ENCODE results near the gene SERPINA9.

GRCh38 chr14:94461526-94462218, 14.3 kb downstream of the SERPINA9 start:
- TF ChIP-seq MAX (IDR thresholded peaks at IDR 0.05) = no peak
- no peak for TF ChIP-seq NFIC (IDR thresholded peaks at IDR 0.05)
- TF ChIP-seq CEBPB (IDR thresholded peaks at IDR 0.05) = no peak
- TF ChIP-seq FOXM1 (IDR thresholded peaks at IDR 0.05; ENCODE audit: borderline replicate concordance, low read depth) = no peak
- TF ChIP-seq RAD21 (IDR thresholded peaks at IDR 0.05; ENCODE audit: low read depth) = no peak
- TF ChIP-seq TCF12 (IDR thresholded peaks at IDR 0.05; ENCODE audit: low read depth) = no peak
- TF ChIP-seq EGR1 (IDR thresholded peaks at IDR 0.05) = no peak
- no peak for TF ChIP-seq CREB1 (IDR thresholded peaks at IDR 0.05; ENCODE audit: low read depth)
- no peak for TF ChIP-seq YY1 (IDR thresholded peaks at IDR 0.05; ENCODE audit: low read depth)
- no peak for TF ChIP-seq USF1 (IDR thresholded peaks at IDR 0.05)

Data from Ishikawa (cell line).